Esophagus (tissue), 2 donors: ENCODE data around the gene ZNF256. TPM values are rescaled to one million over a fixed set of nuclear protein-coding genes. Genes with fewer than 3 reads are reported as not detected.

ENCODE experiments used
- H3K27ac ChIP-seq, 2 donors: one replicate each; pipeline ENCODE4 v1.5.1; 2013; ENCODE audit warnings: low read depth in 2 of 2, mild to moderate bottlenecking in 2 of 2, inconsistent platforms in 1 of 2, low read length in 1 of 2, moderate library complexity in 1 of 2
- H3K27me3 ChIP-seq, 2 donors: one replicate each; pipeline ENCODE4 v1.6.1; 2013; ENCODE audit warnings: low read length in 2 of 2, control low read depth in 1 of 2, mild to moderate bottlenecking in 1 of 2; ENCODE audit not compliant: insufficient read depth in 2 of 2, control insufficient read depth in 1 of 2
- H3K36me3 ChIP-seq, 2 donors: one replicate each; pipeline ENCODE4 v1.6.1; 2013; ENCODE audit warnings: low read length in 1 of 2; ENCODE audit not compliant: control insufficient read depth in 2 of 2, insufficient read depth in 2 of 2
- H3K4me1 ChIP-seq, 2 donors: one replicate each; pipeline ENCODE4 v1.6.1; 2013; ENCODE audit warnings: low read length in 1 of 2; ENCODE audit not compliant: control insufficient read depth in 2 of 2, insufficient read depth in 2 of 2
- H3K4me3 ChIP-seq, 2 donors: one replicate each; pipeline ENCODE4 v1.5.1; 2013; ENCODE audit warnings: low read length in 2 of 2, mild to moderate bottlenecking in 2 of 2, low read depth in 1 of 2, moderate library complexity in 1 of 2
- H3K9me3 ChIP-seq, 2 donors: one replicate each; pipeline ENCODE4 v1.6.1; 2013; ENCODE audit warnings: mild to moderate bottlenecking in 2 of 2, low read depth in 1 of 2, low read length in 1 of 2, moderate library complexity in 1 of 2; ENCODE audit not compliant: control insufficient read depth in 2 of 2, insufficient read depth in 1 of 2
- WGBS, 2 donors: extraction: QIAGEN DNeasy Blood & Tissue Kit; methylation state at CpG; one replicate each; pipeline ENCODE4 v1.1.7; 2013; 5-methylcytosine and 5-hydroxymethylcytosine counted together
- polyA plus RNA-seq, 2 donors: library from polyadenylated mRNA; stranded (reverse); fragments of 200-250 nt; gene quantifications; one replicate each; pipeline ENCODE4 v1.2.3, GENCODE V29; 2013
- donor health status: healthy with polysubstance abuse.
- donor health status: Bipolar disorder and iron deficiency.

The ZNF256 gene
- polyA plus RNA-seq, 2 donors, result 2.5 TPM

GRCh38 chr19:57905258-57905657, 42.2 kb downstream of the ZNF256 start:
- Histone ChIP-seq H3K27me3 (no peaks in the 10 kb centered on the region), H3K4me3 (no peak overlapping the region), H3K36me3 (peaks cover 3% of the 10 kb centered on the region in 2 donors), H3K9me3 (peaks cover 0 to 10% of the 10 kb centered on the region in 2 donors), H3K4me1 (no peaks in the 10 kb centered on the region), H3K27ac (no peak overlapping the region)
- WGBS, 2 donors, result 93 to 94% methylated on average over 6 of the region's 6 CpGs

GRCh38 chr19:57903618-57904184, 43.8 kb downstream of the ZNF256 start:
- Histone ChIP-seq H3K36me3 (peaks cover 3% of the 10 kb centered on the region in 2 donors), H3K9me3 (peaks cover 0 to 6% of the 10 kb centered on the region in 2 donors), H3K27ac (no peak overlapping the region), H3K4me3 (no peak overlapping the region), H3K27me3 (no peaks in the 10 kb centered on the region), H3K4me1 (no peaks in the 10 kb centered on the region)
- WGBS, 2 donors, result 59 to 68% methylated on average over 7 of the region's 7 CpGs

- no peak overlapping the region for H3K27ac ChIP-seq
- no peaks in the 10 kb centered on the region for H3K27me3 ChIP-seq
- no peaks in the 10 kb centered on the region for H3K4me1 ChIP-seq
- 77 to 84% methylated on average over 5 of the region's 5 CpGs for WGBS, 2 donors
- no peaks in the 10 kb centered on the region for H3K36me3 ChIP-seq
- H3K9me3 ChIP-seq, result peaks cover 0 to 2% of the 10 kb centered on the region in 2 donors
- H3K4me3 ChIP-seq, result no peak overlapping the region
Measured at GRCh38 chr19:57900311-57900710, 47.2 kb downstream of the ZNF256 start.

Other genes starting within 250 kb of the ZNF256 start
- 1 to 10 TPM in 1 of 2 donors, under 1 TPM in 1; 0.98 to 1.6 TPM for gene ZNF154, start 238.5 kb downstream of the ZNF256 start, polyA plus RNA-seq
- 1 to 10 TPM; 1.3 to 1.5 TPM for gene ZNF671, start 220.1 kb downstream of the ZNF256 start, polyA plus RNA-seq
- 1 to 10 TPM; 2.9 to 3.3 TPM for gene ZNF776, start 200.9 kb downstream of the ZNF256 start, polyA plus RNA-seq
- 1 to 10 TPM; 5.0 to 5.4 TPM for gene ZNF586, start 178.0 kb downstream of the ZNF256 start, polyA plus RNA-seq
- 1 to 10 TPM; 4.6 to 5.7 TPM for gene ZNF552, start 132.8 kb downstream of the ZNF256 start, polyA plus RNA-seq
- 1 to 10 TPM; 3.1 to 5.7 TPM for gene ZNF587B, start 117.4 kb downstream of the ZNF256 start, polyA plus RNA-seq
- 10 to 100 TPM in 1 of 2 donors, 1 to 10 TPM in 1; 4.9 to 19.5 TPM for gene ZNF587, start 97.8 kb downstream of the ZNF256 start, polyA plus RNA-seq
- gene ZNF814, start 58.7 kb downstream of the ZNF256 start, polyA plus RNA-seq, result 1 to 10 TPM; 3.5 to 6.0 TPM
- gene ZNF417, start 31.1 kb downstream of the ZNF256 start, polyA plus RNA-seq, result 1 to 10 TPM; 1.7 to 2.4 TPM
- 1 to 10 TPM; 2.0 to 3.0 TPM for gene ZNF418, start 12.3 kb downstream of the ZNF256 start, polyA plus RNA-seq
- gene C19orf18, start 26.8 kb upstream of the ZNF256 start, polyA plus RNA-seq, result 1 to 10 TPM in 1 of 2 donors, under 1 TPM in 1; 0.32 to 1.0 TPM
- gene ZNF606, start 55.1 kb upstream of the ZNF256 start, polyA plus RNA-seq, result 1 to 10 TPM; 4.6 to 7.2 TPM
- gene ZSCAN1, start 86.3 kb upstream of the ZNF256 start, polyA plus RNA-seq, result under 1 TPM in 1 of 2 donors, not detected in 1; 0.05 TPM
- gene ZNF135, start 111.6 kb upstream of the ZNF256 start, polyA plus RNA-seq, result 1 to 10 TPM; 1.6 to 2.9 TPM
- 10 to 100 TPM; 20.2 to 22.9 TPM for gene ZSCAN18, start 150.5 kb upstream of the ZNF256 start, polyA plus RNA-seq
- gene ZNF329, start 203.1 kb upstream of the ZNF256 start, polyA plus RNA-seq, result 1 to 10 TPM; 2.0 to 2.3 TPM
- 10 to 100 TPM; 15.4 to 16.7 TPM for gene ZNF274, start 235.4 kb upstream of the ZNF256 start, polyA plus RNA-seq